ENCODE results near the gene OSBPL8.
"Not testable (repeated sequence)": the region's sequence is repeated elsewhere in the genome, so short reads cannot be mapped to it uniquely, and the experiment has no call there.

The OSBPL8 gene

DNA sequence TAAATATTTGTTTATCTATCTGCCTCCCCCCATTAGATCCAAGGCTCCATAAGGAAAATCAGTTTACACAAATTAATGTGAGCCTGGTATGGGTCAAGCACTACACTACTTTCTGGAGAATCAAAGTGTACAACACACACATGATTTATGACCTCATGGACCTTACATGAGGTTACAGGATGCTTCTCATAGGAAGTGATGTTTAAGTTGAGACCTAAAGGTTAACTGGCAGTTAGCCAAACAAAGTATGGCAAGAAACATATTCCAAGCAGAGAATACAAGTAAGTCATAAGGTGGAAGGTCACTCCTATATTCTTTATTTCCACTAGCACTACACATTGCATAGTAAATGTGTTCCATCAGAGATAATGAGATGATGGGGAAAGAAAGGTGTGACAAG is 39.2 kb downstream of the OSBPL8 start:
- DNase-seq (ENCODE audit: low read depth), result no peak

DNA sequence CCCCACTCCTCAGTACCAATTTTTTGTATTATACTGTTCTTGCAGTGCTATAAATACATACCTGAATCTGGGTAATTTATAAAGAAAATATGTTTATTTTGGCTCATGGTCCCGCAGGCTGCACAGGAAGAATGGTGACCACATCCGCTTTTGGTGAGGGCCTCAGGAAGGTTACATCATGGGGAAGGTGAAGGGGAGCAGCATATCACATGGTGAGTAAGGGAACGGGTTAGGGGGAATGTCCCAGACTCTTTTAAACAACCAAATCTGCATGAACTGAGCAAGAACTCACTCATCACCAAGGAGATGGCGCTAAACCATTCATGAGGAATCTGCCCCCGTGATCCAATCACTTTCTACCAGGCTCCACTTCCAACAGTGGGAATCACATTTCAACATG is 40.0 kb downstream of the OSBPL8 start:
- no peak for DNase-seq (ENCODE audit: low read depth)

DNA sequence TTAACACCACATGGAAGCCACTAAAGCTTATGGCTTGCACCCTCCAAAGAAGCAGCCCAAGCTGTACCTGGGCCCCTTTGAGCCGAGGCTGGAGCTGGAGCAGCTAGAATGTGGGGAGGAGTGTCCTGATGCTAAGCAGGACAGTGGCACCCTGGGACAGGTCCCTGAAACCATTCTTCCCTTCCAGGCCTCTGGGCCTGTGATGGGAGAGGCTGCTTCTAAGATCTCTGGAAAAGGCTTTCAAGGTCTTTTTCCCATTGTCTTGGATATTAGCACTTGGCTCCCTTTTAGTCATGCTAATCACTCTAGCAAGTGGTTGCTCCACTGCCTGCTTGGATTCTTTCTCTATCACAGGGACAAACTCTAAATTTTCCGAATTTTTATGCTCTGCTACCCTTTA is 40.9 kb downstream of the OSBPL8 start:
- no peak for DNase-seq (ENCODE audit: low read depth)

DNA sequence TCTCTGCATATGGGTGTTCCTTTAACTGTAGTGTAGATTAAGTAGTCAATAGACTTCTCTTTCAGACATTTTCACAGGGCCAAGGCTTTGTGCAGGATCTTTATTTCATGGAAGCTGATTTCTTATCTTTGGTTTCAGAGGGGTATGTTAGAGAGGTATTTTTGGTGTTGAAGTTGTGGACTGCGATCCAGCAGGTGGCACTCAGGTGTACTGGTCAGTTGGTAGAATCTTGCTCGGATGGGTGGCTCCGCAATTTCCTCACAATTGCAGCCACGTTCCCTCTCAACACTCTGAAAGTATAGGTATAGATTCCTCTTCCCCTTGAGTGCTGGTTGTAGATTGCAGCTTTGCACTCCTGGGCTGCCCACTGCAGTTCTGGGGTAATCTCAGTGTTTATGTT is 44.3 kb downstream of the OSBPL8 start:
- no peak for DNase-seq (ENCODE audit: low read depth)

DNA sequence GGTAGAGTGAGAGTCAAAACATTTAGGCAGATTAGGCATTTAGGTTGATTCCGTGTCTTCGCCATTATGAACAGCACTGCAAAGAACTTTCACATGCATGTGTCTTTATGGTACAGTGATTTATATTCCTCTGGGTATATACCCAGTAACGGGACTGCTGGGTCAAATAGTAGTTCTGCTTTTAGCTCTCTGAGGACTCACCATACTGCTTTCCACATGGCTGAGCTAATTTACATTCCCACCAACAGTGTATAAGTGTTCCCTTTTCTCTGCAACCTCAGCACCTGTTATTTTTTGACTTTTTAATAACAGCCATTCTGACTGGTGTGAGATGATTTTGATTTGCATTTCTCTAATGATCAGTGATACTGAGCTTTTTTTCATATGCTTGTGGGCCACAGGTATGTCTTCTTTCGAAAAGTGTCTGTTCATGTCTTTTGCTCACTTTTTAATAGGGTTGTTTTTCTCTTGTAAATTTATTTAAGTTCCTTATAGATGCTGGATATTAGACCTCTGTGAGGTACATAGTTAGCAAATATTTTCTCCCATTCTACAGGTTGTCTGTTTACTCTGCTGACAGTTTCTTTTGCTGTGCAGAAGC is 48.4 kb downstream of the OSBPL8 start:
- DNase-seq (ENCODE audit: low read depth), result not testable (repeated sequence)

DNA sequence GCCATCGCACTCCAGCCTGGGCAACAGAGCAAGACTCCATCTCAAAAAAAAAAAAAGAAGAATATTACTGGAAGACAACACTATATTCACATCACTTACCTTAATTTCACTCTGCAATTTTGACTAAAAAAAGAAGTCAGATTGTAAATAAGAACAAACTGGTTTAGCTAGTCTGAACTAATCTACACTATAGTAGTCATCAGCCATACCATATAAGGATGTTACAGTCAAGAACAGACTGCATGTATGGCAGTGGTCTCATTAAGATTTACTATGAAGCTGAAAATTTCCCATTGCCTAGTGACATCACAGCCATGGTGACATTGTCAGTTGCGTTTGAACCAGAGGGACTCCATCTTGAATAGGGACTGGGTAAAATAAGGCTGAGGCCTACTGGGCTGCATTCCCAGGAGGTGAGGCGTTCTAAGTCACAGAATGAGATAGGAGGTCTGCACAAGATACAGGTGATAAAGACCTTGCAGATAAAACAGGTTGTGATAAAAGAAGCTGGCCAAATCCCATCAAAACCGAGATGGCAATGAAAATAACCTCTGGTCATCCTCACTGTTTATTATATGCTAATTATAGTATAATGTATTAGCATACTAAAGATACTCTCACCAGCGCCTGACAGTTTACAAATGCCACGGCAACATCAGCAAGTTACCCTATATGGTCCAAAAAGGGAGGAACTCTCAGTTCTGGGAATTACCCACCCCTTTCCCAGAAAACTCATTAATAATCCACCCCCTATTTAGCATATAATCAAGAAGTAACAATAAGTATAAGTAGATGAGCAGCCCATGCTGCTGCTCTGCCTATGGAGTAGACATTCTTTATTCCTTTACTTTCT is 51.2 kb downstream of the OSBPL8 start:
- DNase-seq (ENCODE audit: low read depth), result no peak

DNA sequence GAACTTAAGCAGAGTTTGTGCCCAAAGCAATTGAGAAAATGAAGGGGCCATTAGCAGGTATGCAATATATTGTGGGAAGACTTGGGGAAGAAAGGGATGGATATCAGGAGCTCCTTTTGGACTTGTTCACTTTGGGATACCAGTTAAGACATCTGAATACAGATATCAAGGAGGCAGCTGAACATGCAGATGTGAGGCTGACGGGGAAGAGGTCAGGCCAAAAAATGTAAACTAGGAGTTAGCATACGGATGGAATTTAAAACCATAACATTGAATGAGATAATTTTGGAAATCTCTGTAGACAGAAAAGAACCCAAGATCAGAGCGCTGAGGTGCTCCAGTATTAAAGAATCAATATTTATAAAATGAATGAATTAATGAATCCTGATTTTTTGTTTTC is 53.4 kb downstream of the OSBPL8 start:
- DNase-seq (ENCODE audit: low read depth), result no peak

DNA sequence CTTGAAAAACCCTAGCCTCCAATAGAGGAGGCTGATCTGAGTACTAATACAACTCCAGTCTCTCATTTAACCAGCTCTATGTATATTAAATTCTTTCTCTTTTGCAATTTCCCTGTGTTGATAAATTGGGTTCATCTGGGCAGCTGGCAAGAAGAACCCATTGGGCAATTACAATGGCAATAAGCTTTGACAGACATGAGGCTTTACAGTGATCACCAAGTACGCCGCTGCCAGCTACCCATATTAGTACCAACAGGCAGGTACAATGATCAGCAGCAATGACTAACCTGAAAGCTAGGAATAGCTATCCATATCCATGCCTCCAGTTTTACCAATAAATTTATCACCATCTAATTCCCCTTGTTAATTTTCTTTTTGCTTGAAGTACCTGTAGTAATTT is 54.5 kb downstream of the OSBPL8 start:
- no peak for DNase-seq (ENCODE audit: low read depth)

DNA sequence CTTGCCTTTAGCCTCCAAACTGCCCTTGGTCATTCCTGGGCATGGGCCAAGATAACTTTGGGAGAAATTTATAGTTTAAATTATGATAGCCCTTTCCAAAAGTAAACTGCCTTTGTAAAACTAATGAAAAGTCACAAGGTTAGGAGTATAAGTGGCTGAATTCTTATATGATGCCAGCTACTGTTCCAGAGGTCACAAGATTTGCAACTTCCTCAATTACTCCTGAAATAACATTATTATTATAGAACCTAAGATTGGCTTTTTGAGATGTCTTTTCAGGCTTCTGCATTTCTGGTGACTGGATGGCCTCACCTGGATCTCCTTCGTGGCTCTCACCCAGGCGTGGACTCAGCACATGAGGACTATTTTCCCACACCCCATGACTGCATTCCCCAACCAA is 55.0 kb downstream of the OSBPL8 start:
- DNase-seq (ENCODE audit: low read depth), result no peak

DNA sequence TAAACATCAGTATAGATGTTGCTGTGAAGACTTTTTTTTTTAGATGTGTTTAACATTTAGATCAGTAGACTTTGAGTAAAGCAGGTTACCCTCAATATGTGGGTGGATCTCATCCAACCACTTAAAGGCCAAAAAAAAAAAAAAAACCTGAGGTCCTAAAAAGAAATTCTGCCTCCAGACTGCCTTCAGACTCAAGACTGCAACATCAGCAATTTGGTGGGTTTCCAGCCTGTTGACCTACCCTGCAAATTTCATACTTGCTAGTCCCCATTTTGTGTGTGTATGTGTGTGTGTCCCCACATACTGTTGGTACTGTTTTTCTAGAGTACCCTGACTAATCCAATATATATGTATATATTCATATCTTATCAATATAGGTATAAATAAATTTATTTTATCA is 55.6 kb downstream of the OSBPL8 start:
- DNase-seq (ENCODE audit: low read depth), result no peak

DNA sequence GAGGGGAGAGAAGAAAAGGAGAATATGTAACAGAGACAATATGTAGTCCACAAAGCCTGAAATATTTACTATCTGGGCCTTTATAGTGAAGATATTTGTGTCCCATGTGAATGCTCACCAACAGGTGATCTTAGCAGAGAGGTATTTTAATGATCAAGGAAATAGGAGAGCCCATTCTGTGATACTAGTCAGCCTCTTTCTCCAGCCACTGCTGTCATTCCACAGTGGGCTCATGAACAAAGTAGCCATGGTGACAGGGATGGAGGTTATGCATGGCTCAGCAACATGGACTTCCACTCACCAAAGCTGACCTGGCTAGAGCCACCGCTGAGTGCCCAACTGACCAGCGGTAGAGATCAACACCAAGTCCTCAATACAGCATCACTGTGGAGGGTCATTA is 58.2 kb downstream of the OSBPL8 start:
- DNase-seq (ENCODE audit: low read depth), result no peak

DNA sequence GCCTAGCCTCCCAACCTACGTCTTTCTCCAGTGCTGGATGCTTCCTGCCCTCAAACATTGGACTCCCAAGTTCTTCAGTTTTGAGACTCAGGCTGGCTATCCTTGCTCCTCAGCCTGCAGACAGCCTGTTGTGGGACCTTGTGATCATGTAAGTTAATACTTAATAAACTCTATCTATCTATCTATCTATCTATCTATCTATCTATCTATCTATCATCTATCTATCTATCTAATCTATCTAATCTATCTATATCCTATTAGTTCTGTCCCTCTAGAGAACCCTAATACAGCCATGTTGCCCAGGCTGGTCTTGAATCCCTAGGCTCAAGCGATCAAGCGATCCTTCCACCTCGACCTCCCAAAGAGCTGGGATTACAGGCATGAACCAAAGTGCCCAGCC is 60.4 kb downstream of the OSBPL8 start:
- DNase-seq (ENCODE audit: low read depth), result not testable (repeated sequence)

DNA sequence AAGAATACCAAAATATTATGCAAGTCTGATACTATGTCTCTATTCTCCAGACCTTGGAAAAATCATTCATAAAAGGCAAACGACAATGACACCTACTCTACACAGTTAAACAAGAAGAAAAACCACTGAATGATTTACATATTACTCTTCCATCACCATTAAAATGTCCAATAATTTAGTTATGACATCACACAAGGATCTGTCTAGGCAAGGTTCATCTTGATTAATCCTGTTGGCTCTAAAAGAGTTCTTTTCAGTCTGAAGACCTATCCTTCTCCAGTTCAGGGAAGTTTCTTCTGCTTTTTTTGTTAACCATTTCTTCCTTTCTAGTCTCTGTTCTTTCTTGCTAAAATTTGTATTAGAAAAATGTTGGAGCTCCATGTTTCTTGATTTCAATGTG is 64.0 kb downstream of the OSBPL8 start:
- no peak for DNase-seq (ENCODE audit: low read depth)

DNA sequence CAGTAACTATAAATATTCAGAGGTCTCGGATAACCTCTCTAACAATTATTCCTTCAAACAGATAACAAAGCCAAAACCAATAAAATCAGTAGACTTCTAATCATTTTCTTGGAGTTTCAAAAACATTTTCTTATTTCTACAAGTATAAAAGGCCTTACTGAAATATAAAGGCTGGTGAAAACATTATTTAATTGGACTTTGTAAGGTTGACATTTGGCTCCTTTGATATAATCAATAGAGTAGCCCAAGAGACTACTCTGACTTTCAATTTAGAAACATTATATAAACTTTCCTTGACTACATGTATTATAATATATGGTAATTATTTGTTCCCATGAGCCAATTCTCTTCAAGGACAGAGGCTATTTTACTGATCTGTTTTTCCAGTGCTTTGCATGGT is 68.3 kb downstream of the OSBPL8 start:
- DNase-seq (ENCODE audit: low read depth), result no peak

DNA sequence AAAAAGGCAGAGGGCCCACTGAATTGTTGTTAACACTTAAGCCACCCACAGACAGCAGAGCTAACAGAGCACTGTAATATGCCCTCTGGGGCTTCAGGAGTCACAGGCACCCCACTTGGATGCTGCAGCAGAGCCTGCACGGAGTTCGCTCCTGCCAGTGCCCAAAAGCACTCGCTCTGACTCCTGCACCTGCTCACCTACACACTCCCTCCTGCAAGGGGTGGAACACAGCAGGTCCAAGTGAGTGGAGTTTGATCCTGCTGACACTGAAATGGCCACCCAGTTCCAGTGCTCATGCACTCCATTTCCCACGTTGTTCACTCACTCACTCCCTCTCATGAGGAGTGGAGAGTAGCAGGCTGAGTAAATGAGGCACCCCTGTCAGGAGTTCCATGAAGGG is 68.8 kb downstream of the OSBPL8 start:
- no peak for DNase-seq (ENCODE audit: low read depth)

DNA sequence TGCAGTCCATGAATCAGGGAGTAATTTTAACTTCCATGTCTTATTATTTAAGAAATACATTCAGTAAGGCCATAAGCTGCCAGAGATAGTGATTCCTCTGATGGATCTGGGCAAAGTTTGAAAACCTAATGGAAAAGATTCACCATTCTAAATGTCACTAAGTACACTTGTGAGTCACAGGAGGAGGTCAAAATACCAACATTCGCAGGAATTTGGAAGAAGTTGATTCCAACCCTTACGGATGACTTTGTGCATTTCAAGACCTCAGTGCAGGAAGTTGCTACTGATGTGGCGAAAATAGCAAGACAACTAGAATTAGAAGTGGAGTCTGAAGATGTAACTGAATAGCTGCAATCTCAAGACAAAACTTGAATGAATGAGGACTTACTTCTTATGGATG is 69.8 kb downstream of the OSBPL8 start:
- DNase-seq (ENCODE audit: low read depth), result no peak

DNA sequence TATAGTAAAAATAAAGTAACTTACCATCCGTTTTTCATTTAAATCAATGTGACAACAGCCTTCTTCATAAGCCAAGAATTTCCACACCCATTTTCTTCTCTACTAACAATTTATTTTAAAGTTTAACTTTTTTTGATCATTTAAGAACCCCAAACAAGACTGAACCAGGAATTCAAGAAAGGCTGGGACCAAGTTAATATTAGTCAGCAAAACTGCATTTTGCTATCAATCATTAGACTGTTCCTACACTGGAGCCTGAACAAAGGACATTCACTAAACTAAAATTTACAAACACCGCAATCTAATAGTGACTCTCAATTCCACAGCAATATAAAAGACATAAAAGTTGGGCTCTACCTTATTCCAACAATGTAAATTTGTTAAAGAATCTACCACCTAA is 73.6 kb downstream of the OSBPL8 start:
- no peak for DNase-seq (ENCODE audit: low read depth)

DNA sequence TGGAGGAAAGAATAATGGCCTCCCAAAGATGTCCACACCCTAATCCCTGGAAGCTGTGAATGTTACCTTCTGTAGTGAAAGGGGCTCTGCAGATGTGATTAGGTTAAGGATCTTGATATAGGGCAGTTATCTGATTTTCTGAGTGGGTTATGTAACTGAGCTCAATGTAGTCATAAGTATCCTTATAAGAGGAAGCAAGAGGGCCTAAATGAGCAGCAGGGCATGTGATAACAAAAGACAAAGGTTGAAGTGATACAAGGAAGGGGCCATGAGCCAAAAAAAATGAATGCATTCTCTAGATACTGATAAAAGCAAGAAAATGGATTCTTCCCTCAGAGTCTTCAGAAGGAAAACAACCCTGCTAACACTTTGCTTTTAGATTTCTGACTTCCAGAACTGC is 78.8 kb downstream of the OSBPL8 start:
- no peak for DNase-seq (ENCODE audit: low read depth)

DNA sequence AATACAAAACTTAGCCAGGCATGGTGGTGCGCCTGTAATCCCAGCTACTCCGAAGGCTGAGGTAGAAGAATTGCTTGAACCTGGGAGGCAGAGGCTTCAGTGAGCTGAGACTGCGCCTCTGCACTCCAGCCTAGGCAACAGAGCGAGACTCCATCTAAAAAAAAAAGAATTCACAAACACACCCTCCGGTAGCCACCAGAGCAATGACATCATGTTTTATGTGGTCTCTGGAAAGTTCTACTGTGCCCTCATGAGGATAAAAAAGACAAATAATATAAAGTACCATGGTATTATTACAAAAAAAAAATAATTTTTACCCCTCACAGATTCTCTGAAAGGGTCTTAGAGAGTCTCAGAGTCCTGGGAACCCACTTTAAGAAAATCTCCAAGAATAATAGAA is 81.5 kb downstream of the OSBPL8 start:
- DNase-seq (ENCODE audit: low read depth), result no peak

DNA sequence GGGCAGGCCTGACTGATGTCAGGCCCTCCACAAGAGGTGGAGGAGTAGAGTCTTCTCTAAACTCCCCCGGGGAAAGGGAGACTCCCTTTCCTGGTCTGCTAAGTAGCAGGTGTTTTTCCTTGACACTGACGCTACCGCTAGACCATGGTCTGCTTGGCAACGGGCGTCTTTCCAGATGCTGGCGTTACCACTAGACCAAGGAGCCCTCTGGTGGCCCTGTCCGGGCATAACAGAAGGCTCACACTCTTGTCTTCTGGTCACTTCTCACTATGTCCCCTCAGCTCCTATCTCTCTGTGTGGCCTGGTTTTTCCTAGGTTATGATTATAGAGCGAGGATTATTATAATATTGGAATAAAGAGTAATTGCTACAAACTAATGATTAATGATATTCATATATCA is 86.7 kb downstream of the OSBPL8 start:
- DNase-seq (ENCODE audit: low read depth), result not testable (repeated sequence)

DNA sequence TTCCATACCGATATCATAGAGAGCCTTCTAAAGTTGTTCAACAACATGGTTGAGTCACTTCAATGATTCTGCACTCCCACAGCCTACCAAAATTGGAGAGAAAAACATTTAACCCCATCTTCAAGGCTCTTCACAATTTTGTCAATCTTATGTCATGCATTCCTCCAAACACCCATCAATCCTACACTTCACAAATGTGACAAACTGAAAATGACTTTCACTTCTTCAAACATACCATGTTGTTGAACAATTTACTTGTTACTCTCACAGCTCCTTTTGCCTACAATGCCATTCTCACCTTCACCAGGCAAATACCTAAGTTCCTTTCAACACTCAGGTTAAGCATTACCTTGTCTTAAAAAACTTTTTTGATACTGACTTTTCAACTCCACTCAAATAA is 88.0 kb downstream of the OSBPL8 start:
- DNase-seq (ENCODE audit: low read depth), result no peak

DNA sequence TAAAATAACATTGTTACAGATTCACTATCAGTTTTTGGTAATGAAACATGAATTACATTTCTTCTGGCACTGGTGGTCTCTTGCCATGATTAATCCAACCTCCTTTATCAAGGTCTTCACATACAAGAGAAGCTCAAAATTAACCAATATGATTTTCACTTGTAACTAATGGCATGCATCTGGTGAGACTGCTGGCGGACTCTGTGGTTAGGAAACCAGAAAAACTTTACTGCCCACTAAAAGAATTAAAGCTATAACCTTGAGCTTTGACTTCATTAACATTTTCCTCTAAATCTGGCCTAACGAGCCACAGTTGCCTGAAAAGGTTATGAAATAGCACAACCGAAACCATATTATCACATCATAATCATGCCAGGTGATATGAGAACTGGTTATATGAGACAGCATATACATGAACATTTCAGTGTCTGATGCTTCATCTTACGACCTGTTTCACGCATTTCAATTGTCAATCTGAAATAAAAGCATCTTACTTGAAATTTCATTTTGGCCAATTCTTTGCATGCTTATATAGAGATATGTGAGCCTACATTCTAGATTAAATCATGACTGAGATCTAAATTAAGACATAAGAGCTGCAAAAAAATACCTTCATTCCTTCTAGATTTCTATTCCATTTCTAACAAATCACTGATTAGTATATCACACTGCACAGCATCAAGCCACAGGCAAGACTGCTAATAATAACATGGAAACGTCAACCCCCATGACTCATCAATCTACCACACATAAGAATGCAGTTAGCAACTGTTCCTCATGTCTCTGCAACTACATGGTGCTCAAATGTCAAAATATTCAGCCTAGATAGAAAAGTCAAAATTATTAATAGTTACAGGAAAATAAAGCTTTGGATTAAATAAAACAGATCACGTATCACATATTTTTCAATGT is 89.3 kb downstream of the OSBPL8 start:
- DNase-seq (ENCODE audit: low read depth), result no peak

DNA sequence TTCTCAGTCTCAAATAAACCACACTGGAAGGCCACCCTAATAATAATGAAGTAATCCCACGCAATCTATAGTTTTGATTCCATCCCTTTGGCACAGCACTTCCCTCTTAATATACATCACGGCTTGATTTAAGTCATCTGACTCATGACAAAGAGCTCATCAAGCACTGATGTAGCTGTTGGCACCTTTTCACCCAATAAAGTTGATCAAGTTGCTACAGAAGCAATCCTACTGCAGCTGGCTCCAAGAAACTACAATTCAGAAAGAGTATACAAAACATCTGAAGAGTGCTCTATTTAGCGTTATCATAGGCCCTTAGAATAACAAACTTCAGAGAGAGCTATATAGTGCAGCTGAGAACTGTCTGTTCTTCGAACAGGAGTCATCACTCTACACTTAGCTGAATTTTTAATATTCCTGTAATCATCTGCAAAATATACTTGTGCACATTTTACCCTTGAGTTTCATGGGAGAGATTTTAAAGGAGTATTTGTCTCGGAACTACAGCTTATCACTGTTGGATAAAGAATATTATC is 94.9 kb downstream of the OSBPL8 start:
- DNase-seq (ENCODE audit: low read depth), result no peak
